ENCODE results near the gene MYH7. TPM values are rescaled to one million over a fixed set of nuclear protein-coding genes. Genes with fewer than 3 reads are reported as not detected.

MYH7 gene
- total and polyA plus RNA-seq, 2 of the 4 experiments (the other 2 are of a cell fraction), result not detected

DNA sequence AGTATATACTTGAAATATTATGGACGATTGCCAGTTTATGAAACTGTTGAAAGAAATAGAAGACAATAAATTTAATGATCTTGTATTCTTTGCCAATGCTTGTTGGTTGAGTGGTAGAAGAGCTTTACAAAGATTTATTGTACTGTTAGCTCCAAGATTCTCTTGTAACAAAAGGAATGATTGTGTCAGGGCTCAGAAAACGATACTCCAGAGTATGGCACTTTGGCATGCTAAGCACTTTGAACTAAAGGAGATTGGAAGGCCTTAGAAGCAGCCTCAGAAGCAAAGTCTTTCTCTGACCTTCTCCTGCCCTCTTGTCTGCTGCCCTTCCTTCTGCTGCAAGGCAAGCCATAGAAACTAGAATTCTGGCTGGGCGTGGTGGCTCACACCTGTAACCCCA lies 29.8 kb upstream of the MYH7 start:
- Histone ChIP-seq H4K8ac (ENCODE audit: low read depth in 2 of 2, low read length in 2 of 2) (no peak overlapping the region), H3K18ac (ENCODE audit: low read depth, low read length) (no peak overlapping the region), H3K4ac (ENCODE audit: low read depth, low read length) (no peak overlapping the region), H3K9me3 (ENCODE audit: control insufficient read depth, insufficient read depth, low read length) (no peaks in the 10 kb centered on the region), H2BK20ac (ENCODE audit: low read depth, low read length) (no peak overlapping the region), H3K9me1 (ENCODE audit: insufficient read depth, low read length) (peaks cover 1% of the 10 kb centered on the region; the same call in 1 of the 2 replicates), H2BK120ac (ENCODE audit: low read depth, low read length) (no peak overlapping the region), H3K14ac (replicated peaks; ENCODE audit: low read depth, low read length) (no peak overlapping the region), H2AFZ (replicated peaks; ENCODE audit: low read length, poor library complexity) (no peak overlapping the region), H4K20me1 (ENCODE audit: insufficient read depth, low read length) (no peaks in the 10 kb centered on the region), H4K5ac (ENCODE audit: low read depth, low read length) (no peak overlapping the region), H3K4me1 (ENCODE audit: control insufficient read depth, insufficient read depth, low read length) (no peaks in the 10 kb centered on the region), H3K4me2 (ENCODE audit: low read depth, low read length) (no peak overlapping the region), H3K36me3 (ENCODE audit: control insufficient read depth, insufficient read depth, low read length) (no peaks in the 10 kb centered on the region), H3K27me3 (ENCODE audit: control insufficient read depth, insufficient read depth, low read length) (no peaks in the 10 kb centered on the region), H4K91ac (ENCODE audit: insufficient read depth, low read depth, low read length) (no peak overlapping the region), H2AK5ac (ENCODE audit: low read depth, low read length) (no peak overlapping the region), H3K4me3 (ENCODE audit: insufficient read depth, low read depth, low read length) (no peak overlapping the region), H3K9ac (ENCODE audit: low read depth, low read length) (no peak overlapping the region), H2BK5ac (ENCODE audit: low read depth, low read length, poor library complexity, severe bottlenecking) (no peak overlapping the region), H2BK15ac (ENCODE audit: low read depth, low read length) (no peak overlapping the region), H3K56ac (ENCODE audit: extremely low read depth, insufficient read depth, low read length) (no peak overlapping the region), H3K79me1 (ENCODE audit: low read depth in 1 of 2, low read length in 2 of 2) (peaks cover 1 to 7% of the 10 kb centered on the region in 2 experiments), H3K27ac (ENCODE audit: insufficient read depth, low read length) (no peak overlapping the region), H3K23ac (ENCODE audit: low read depth, low read length) (no peak overlapping the region), H2AK9ac (replicated peaks; ENCODE audit: low read depth, low read length, poor library complexity) (no peak overlapping the region)
- in situ Hi-C loops (cut with MboI; ENCODE audit: low sequenced_read_pairs) (loop anchor here (10.0 kb wide), 1 partner anchor 200 kb away; no protein-coding TSS in a partner anchor), intact Hi-C loops (cut with micrococcal nuclease) (no loop called here), dilution Hi-C loops (cut with HindIII; ENCODE audit: low sequenced_read_pairs, unreplicated experiment) (no loop called here)
- ChIA-PET CTCF (interaction anchor here (0.7 kb wide), 1 partner anchor 31 kb away, joined by 5 read pairs; no protein-coding TSS in a partner anchor), POLR2A (ENCODE audit: unreplicated experiment) (no interaction called here)
- no CpG with 5 or more reads among the region's 3 CpGs for WGBS, 2 experiments (ENCODE audit: extremely low coverage in 2 of 2, insufficient read length in 1 of 2)
- DNase-seq (no peak), ATAC-seq (ENCODE audit: low read depth) (no peak)
- BruUV-seq (replicated peaks), result no TSS peak
- no peak for TF ChIP-seq USF2 (IDR thresholded peaks at IDR 0.05; ENCODE audit: low read depth, low read length)
- TF ChIP-seq SMC3 (IDR thresholded peaks at IDR 0.05; ENCODE audit: low read depth, low read length), result no peak
- TF ChIP-seq ELK1 (IDR thresholded peaks at IDR 0.05; ENCODE audit: borderline replicate concordance, low read depth, low read length), result no peak
- TF ChIP-seq FOS (IDR thresholded peaks at IDR 0.05; ENCODE audit: low read depth, low read length), result no peak
- no peak for TF ChIP-seq MAFK (IDR thresholded peaks at IDR 0.05; ENCODE audit: low read depth, low read length)
- no peak for TF ChIP-seq POLR2A (IDR thresholded peaks at IDR 0.05; ENCODE audit: low read depth, low read length)
